ENCODE measurements around the gene GPR132. TPM values are rescaled to one million over a fixed set of nuclear protein-coding genes. Genes with fewer than 3 reads are reported as not detected.
A peak's percentile ranks its signal among the peaks of the same experiment; 100 is the strongest.

The GPR132 gene
- total and polyA plus RNA-seq, 2 of the 8 experiments (the other 6 are each of a cell fraction or from before 2014, with no cell fraction given), result 0.11 TPM; not detected in 1

DNA sequence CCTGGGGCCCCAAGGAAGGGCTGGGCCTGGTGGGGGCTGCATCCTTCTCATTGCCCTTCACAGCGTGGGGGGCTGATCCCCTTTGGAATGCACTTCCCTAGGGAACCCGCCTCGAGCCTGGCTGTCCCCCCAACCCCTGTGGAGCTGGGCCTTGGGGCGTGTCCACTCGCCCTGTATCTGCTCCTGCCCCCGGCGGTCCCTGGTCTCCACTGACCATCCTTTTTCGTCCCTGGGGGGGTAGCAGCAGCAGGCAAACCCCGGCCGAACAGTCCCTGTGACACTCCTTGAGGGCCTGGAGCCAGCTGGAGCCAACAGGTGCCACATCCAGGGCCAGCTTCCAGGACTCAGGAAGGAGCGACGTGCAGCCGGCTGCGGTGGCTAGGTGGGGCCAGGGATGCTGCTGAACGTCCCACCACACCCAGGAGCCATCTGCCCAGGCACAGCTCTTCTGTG lies 9.4 kb upstream of the GPR132 start:
- WGBS, 2 experiments (ENCODE audit: extremely low coverage in 1 of 2, insufficient coverage in 1 of 2, insufficient read length in 1 of 2, insufficient replicate concordance in 2 of 2, low coverage in 1 of 2, low lambda C conversion rate in 2 of 2, missing lambda C conversion rate in 1 of 2), result 70% methylated on average over 14 of the region's 15 CpGs; no CpG with 5 or more reads in 1 of the 2 experiments
- CTCF ChIA-PET (ENCODE audit: partially characterized antibody), result interaction anchor here (0.5 to 3.9 kb wide), 11 partner anchors 9 to 1647 kb away, joined by 3 to 25 read pairs (median 5); partner anchors contain the start of gene GPR132

More for the DNA sequence above, 9.4 kb upstream of the GPR132 start:
- Histone ChIP-seq H3K4me3 (ENCODE audit: extremely low read depth in 1 of 4, insufficient read depth in 2 of 4, low read depth in 3 of 4, low read length in 4 of 4) (no peak overlapping the region), H3K23ac (ENCODE audit: insufficient read length) (no peak overlapping the region), H3K56ac (replicated peaks; ENCODE audit: insufficient read length, low read depth, low read length) (no peak overlapping the region), H3K79me2 (ENCODE audit: control insufficient read depth in 1 of 2, insufficient read depth in 2 of 2, low read length in 2 of 2) (no peaks in the 10 kb centered on the region), H2BK15ac (ENCODE audit: low read length) (no peak overlapping the region), H3K4me2 (ENCODE audit: insufficient read depth in 1 of 2, low read depth in 2 of 2, low read length in 2 of 2) (peak overlapping the region in 1 of 2 experiments; percentile 7; a peak in 1 of 4 replicates), H2BK20ac (ENCODE audit: low read length) (peak overlapping the region; percentile 48; the same call in 1 of the 2 replicates), H4K91ac (replicated peaks; ENCODE audit: insufficient read length, low read length) (peak overlapping the region; percentile 42), H3K79me1 (ENCODE audit: low read depth, low read length) (no peaks in the 10 kb centered on the region), H2AFZ (ENCODE audit: low read length) (no peak overlapping the region), H3K4me1 (replicated peaks in 1 of 4; ENCODE audit: control insufficient read depth in 3 of 4, insufficient read depth in 4 of 4, low read length in 3 of 4) (peaks cover 0 to 14% (median 5%) of the 10 kb centered on the region in 4 experiments; a peak in 6 of 7 replicates), H3K4ac (replicated peaks; ENCODE audit: insufficient read length, low read depth, low read length) (peak overlapping the region; percentile 38), H2AK5ac (ENCODE audit: low read depth, low read length) (no peak overlapping the region), H2BK5ac (ENCODE audit: low read depth, low read length) (no peak overlapping the region), H3K36me3 (ENCODE audit: control insufficient read depth in 2 of 4, insufficient read depth in 4 of 4, low read length in 3 of 4) (no peaks in the 10 kb centered on the region), H3K27me3 (replicated peaks in 1 of 4; ENCODE audit: control insufficient read depth in 3 of 4, extremely low read depth in 1 of 4, insufficient read depth in 3 of 4, low read length in 3 of 4) (no peaks in the 10 kb centered on the region), H4K5ac (ENCODE audit: insufficient read length, low read depth, low read length) (peak overlapping the region; percentile 60), H2BK12ac (ENCODE audit: low read depth, low read length) (0 out of 2 replicates have a peak overlapping the region, but pooled peaks have one; percentile 27), H3K14ac (ENCODE audit: insufficient read length) (no peak overlapping the region), H3K23me2 (ENCODE audit: low read depth, low read length) (no peaks in the 10 kb centered on the region), H2BK120ac (replicated peaks; ENCODE audit: low read depth, low read length) (no peak overlapping the region), H3K27ac (ENCODE audit: low read depth, low read length) (no peak overlapping the region), H3K9ac (replicated peaks in 1 of 4; ENCODE audit: extremely low read depth in 1 of 4, low read depth in 3 of 4, low read length in 3 of 4) (0 out of 7 replicates have a peak overlapping the region, but pooled peaks of 1 of the 4 experiments have one; percentile 22), H4K20me1 (replicated peaks in 1 of 2; ENCODE audit: control insufficient read depth in 1 of 2, insufficient read depth in 2 of 2, low read length in 2 of 2) (peaks cover 0 to 3% of the 10 kb centered on the region in 2 experiments), H3K18ac (ENCODE audit: extremely low read depth, low read length) (no peak overlapping the region), H3K9me3 (ENCODE audit: insufficient read depth in 2 of 2, low read depth in 1 of 2, low read length in 1 of 2) (peaks cover 0 to 2% of the 10 kb centered on the region in 2 experiments; a peak in 1 of 4 replicates), H4K8ac (ENCODE audit: extremely low read depth, insufficient read depth, low read length) (no peak overlapping the region)
- DNase-seq (ENCODE audit: low read depth in 1 of 2, low spot score in 2 of 2) (no peak), FAIRE-seq (no peak)
- 0 out of 2 replicates have a peak, but pooled peaks have one; percentile 13 for TF ChIP-seq CREB1 (IDR thresholded peaks at IDR 0.05)
- TF ChIP-seq NRF1 (IDR thresholded peaks at IDR 0.05; ENCODE audit: low read depth, low read length), result no peak
- TF ChIP-seq TEAD4 (IDR thresholded peaks at IDR 0.05; ENCODE audit: low read depth, low read length), result 0 out of 2 replicates have a peak, but pooled peaks have one; percentile 15
- POLR2A ChIA-PET (ENCODE audit: partially characterized antibody), result interaction anchor here (1.2 to 2.8 kb wide), 2 partner anchors 13 to 22 kb away, joined by 3 to 9 read pairs; no protein-coding TSS in a partner anchor

All from H1 (cell line).